ENCODE results near the gene UBAP2L.
A peak's percentile ranks its signal among the peaks of the same experiment; 100 is the strongest.
"Not testable (repeated sequence)": the region's sequence is repeated elsewhere in the genome, so short reads cannot be mapped to it uniquely, and the experiment has no call there.

Gene UBAP2L

DNA sequence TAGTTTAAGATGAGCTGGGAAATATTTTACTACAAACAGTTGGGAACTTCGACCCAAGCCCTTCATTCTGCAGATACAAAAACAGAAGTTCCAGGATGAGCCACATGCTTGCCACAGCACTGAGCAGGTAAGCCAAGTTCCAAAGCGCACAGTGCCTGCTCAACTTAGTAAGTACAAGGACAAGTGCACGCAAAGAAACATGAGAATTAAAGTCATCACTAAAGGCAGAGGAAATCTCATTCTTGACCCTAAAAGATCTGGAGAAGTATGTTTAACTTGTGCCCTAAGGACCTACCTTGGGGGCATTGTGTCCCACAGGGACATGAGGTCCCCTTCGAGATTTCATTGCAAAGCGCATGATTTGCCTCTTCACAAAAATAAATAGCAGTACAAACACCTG is 1.2 kb upstream of the UBAP2L start:
- TF ChIP-seq POLR2A (IDR thresholded peaks at IDR 0.05; ENCODE audit: low read length) (no peak), GATA1 (IDR thresholded peaks at IDR 0.05; ENCODE audit: low read depth, low read length) (no peak)
- DNase-seq, result peak; percentile 36 to 62

DNA sequence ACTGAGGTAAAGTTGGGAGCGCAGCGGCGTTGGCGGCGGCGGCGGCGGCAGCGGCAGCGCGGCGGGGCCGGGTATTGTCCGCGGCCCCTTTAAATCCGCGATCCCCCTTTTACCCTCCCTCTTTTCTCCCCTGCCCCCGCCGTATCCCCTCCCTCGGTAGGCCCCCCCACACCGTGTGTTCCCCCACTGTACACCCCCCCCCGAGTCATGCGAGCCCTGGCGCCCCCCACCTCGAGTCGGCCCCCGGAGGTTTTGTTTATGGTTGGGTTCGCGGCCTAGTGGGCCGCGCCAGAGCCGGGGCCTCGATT is 169 bp downstream of the UBAP2L start:
- DNase-seq, result no peak
- TF ChIP-seq POLR2A (IDR thresholded peaks at IDR 0.05; ENCODE audit: low read length) (no peak), GATA1 (IDR thresholded peaks at IDR 0.05; ENCODE audit: low read depth, low read length) (no peak)

DNA sequence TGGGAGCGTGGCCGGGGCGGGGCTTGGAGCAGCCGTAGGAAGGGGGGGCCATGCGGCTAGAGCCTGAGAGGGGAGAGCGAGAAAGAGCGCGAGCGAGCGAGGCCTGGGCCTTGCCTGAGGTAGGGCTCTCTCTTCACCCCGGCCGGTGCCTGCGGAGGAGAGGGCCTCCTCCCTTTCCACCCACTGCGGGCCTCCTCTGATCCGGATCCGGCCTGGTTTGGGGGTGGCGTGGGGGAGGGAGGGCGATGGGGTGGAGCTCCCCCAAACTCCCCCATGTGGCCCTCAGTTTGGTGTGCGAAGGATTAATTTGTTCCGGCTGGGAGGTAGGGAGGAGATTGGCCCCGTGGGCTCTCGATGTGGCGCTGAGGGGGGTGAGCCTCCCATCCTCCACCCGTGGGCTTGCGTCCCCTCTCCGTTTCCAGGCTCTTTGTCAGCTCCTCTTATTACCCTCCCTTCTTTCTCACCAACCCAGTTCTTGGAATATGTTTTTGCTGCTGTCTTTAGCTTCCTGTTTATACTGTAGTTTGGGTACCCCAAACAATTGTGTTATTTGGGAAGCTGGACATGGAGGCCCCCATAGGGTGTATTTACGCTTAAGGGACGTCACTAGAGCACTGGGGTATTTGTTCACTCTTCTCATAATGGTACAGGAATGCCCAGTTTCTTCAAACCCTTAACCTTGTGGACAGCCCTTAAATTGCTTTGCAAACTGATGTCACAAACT is 685 bp downstream of the UBAP2L start:
- peak; percentile 56 for TF ChIP-seq POLR2A (IDR thresholded peaks at IDR 0.05; ENCODE audit: low read length)
- no peak for TF ChIP-seq GATA1 (IDR thresholded peaks at IDR 0.05; ENCODE audit: low read depth, low read length)
- peak; percentile 83 to 88 for DNase-seq

DNA sequence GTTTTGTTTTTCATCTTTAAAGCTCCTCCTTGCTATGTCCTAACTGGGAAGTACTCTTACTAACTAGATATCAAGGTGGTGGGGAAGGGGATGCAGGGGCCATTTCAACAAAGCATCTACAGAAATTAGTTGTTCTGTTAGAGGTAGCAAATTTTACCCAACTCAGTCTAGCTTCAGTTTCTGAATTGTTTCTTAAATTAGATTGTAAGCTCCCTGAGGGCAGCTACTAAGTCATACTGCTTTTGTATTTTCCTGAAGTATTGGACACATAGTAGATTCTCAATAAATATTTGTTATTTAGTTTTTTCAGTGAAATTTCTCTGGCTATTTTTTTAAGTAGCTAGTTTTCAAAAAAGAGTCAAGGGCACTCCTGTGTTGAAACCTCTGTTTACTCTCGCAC is 1.8 kb downstream of the UBAP2L start:
- DNase-seq, result peak in 1 of 2 experiments; percentile 50
- no peak for TF ChIP-seq POLR2A (IDR thresholded peaks at IDR 0.05; ENCODE audit: low read length)

- no peak for TF ChIP-seq GATA1 (IDR thresholded peaks at IDR 0.05; ENCODE audit: low read depth, low read length)
- no peak for TF ChIP-seq POLR2A (IDR thresholded peaks at IDR 0.05; ENCODE audit: low read length)
- no peak for DNase-seq
Measured at GRCh38 chr1:154222918-154223317, 2.2 kb downstream of the UBAP2L start.

- no peak for DNase-seq
- TF ChIP-seq POLR2A (IDR thresholded peaks at IDR 0.05; ENCODE audit: low read length) (no peak), GATA1 (IDR thresholded peaks at IDR 0.05; ENCODE audit: low read depth, low read length) (no peak)
Measured at GRCh38 chr1:154223621-154224020, 2.9 kb downstream of the UBAP2L start.

DNA sequence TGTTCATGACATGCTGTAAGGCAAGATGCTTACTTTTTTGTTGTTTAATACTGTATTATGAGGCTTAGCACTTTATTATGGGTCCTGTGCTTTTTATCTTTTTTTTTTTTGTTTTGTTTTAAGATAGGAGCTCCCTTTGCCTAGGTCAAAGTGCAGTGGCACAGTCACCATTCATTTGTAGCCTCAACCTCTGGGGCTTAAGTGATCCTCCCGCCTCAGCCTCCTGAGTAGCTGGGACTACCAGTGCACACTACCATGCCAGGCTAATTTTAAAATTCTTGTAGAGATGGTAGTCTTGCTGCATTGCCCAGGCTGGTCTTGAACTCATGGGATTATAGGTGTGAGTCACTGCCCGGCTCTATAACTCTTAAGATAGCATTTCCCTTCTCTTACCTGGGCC is 4.6 kb downstream of the UBAP2L start:
- no peak for DNase-seq
- TF ChIP-seq POLR2A (IDR thresholded peaks at IDR 0.05; ENCODE audit: low read length) (no peak), GATA1 (IDR thresholded peaks at IDR 0.05; ENCODE audit: low read depth, low read length) (no peak)

- DNase-seq, result not testable (repeated sequence)
Measured at GRCh38 chr1:154231112-154231511, 10.4 kb downstream of the UBAP2L start.

GRCh38 chr1:154233127-154233526 is 12.4 kb downstream of the UBAP2L start:
- not testable (repeated sequence) for DNase-seq

GRCh38 chr1:154236855-154237254 is 16.1 kb downstream of the UBAP2L start:
- DNase-seq, result no peak
- TF ChIP-seq GATA1 (IDR thresholded peaks at IDR 0.05; ENCODE audit: low read depth, low read length) (no peak), POLR2A (IDR thresholded peaks at IDR 0.05; ENCODE audit: low read length) (no peak)

GRCh38 chr1:154237435-154237834 is 16.7 kb downstream of the UBAP2L start:
- no peak for DNase-seq
- TF ChIP-seq GATA1 (IDR thresholded peaks at IDR 0.05; ENCODE audit: low read depth, low read length) (no peak), POLR2A (IDR thresholded peaks at IDR 0.05; ENCODE audit: low read length) (no peak)

DNA sequence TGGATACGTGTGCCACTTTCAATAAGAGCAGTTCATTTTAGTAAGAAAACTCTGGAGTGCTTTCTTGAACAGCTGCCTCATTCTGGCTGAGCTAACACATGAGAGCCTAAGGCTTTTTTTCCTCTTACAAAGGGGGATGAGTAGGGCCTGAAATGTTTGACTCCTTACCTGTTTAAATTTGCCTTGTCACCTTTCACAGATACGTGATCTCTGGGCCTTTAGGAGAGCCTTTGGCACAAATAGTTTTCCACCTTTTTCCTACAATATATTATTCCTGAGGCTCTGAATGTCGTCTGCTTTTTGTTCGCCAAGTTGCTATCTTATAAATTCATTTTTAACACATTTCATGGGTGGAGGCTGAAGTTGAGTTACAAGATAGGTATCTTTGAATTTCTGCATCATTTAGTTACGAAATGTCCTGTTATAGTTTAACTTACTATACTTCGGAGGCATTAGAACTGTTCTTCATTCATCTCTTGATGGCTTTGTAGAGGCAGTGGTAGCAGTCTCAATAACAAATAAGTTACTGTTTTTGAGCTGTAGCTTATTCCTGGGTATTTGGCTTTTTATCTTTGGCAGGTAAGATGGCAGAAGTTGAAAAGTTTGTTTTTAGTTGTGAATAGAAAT is 17.2 kb downstream of the UBAP2L start:
- TF ChIP-seq POLR2A (IDR thresholded peaks at IDR 0.05; ENCODE audit: low read length), result no peak
- no peak for DNase-seq

DNA sequence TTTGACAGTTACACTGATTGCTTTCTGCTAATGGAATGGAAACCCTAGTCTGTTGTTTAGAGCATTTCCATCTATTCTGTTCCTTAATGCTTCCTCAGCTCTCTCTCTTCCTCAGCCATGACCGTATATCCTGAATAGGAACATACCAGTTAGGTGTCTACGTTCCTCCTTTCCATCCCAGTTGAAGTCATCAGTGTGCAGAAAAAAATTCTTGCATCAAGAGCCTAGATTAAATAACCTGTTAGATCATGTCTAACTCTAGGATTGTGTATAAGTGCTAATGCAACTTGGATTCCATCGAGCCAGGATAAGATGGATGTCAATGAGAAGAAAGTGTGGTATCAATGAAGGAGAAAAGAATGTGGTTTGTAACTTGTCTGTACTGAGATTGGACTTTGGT is 18.7 kb downstream of the UBAP2L start:
- DNase-seq, result no peak
- TF ChIP-seq GATA1 (IDR thresholded peaks at IDR 0.05; ENCODE audit: low read depth, low read length) (no peak), POLR2A (IDR thresholded peaks at IDR 0.05; ENCODE audit: low read length) (no peak)

- DNase-seq, result no peak
- no peak for TF ChIP-seq POLR2A (IDR thresholded peaks at IDR 0.05; ENCODE audit: low read length)
- no peak for TF ChIP-seq GATA1 (IDR thresholded peaks at IDR 0.05; ENCODE audit: low read depth, low read length)
Measured at GRCh38 chr1:154240294-154240833, 19.6 kb downstream of the UBAP2L start.

GRCh38 chr1:154241703-154242351 is 21.1 kb downstream of the UBAP2L start:
- peak; percentile 27 to 42 for DNase-seq

More at GRCh38 chr1:154241703-154242351, 21.1 kb downstream of the UBAP2L start:
- TF ChIP-seq POLR2A (IDR thresholded peaks at IDR 0.05; ENCODE audit: low read length) (no peak), GATA1 (IDR thresholded peaks at IDR 0.05; ENCODE audit: low read depth, low read length) (no peak)
